ENCODE measurements around the gene SYNGR1. TPM values are rescaled to one million over a fixed set of nuclear protein-coding genes. Genes with fewer than 3 reads are reported as not detected.

Gene SYNGR1
- 1 to 10 TPM in 4 of 5 donors, under 1 TPM in 1; 0.45 to 9.3 (median 5.2) TPM for total RNA-seq
- 10 to 100 TPM in 1 of 3 donors, 1 to 10 TPM in 2; 7.3 to 18.1 (median 7.8) TPM for polyA plus RNA-seq
- long read RNA-seq, donor 1, partial matches to known transcripts, result 0 of 3 reads
- long read RNA-seq, donor 1, other reads (novel, unspliced or antisense), result 0 of 3 reads
- long read RNA-seq, donor 2, full-length matches to known transcripts, result 7 of 7 reads
- long read RNA-seq, donor 2, partial matches to known transcripts, result 0 of 7 reads
- long read RNA-seq, donor 2, other reads (novel, unspliced or antisense), result 0 of 7 reads
- long read RNA-seq, donor 3, full-length matches to known transcripts, result 6 of 6 reads
- long read RNA-seq, donor 3, partial matches to known transcripts, result 0 of 6 reads
- long read RNA-seq, donor 3, other reads (novel, unspliced or antisense), result 0 of 6 reads
- long read RNA-seq, donor 4, result 0 reads
- long read RNA-seq, donor 5, full-length matches to known transcripts, result 12 of 12 reads
- long read RNA-seq, donor 5, partial matches to known transcripts, result 0 of 12 reads
- long read RNA-seq, donor 5, other reads (novel, unspliced or antisense), result 0 of 12 reads
- long read RNA-seq, donor 6, full-length matches to known transcripts, result 18 of 18 reads
- long read RNA-seq, donor 6, partial matches to known transcripts, result 0 of 18 reads
- long read RNA-seq, donor 6, other reads (novel, unspliced or antisense), result 0 of 18 reads
- long read RNA-seq, donor 7, full-length matches to known transcripts, result 18 of 18 reads
- long read RNA-seq, donor 7, partial matches to known transcripts, result 0 of 18 reads
- long read RNA-seq, donor 7, other reads (novel, unspliced or antisense), result 0 of 18 reads
- long read RNA-seq, donor 8, full-length matches to known transcripts, result 6 of 6 reads
- long read RNA-seq, donor 8, partial matches to known transcripts, result 0 of 6 reads
- long read RNA-seq, donor 8, other reads (novel, unspliced or antisense), result 0 of 6 reads
- long read RNA-seq, donor 9, full-length matches to known transcripts, result 12 of 12 reads
- long read RNA-seq, donor 9, partial matches to known transcripts, result 0 of 12 reads
- long read RNA-seq, donor 9, other reads (novel, unspliced or antisense), result 0 of 12 reads
- long read RNA-seq, donor 10, full-length matches to known transcripts, result 4 of 4 reads
- long read RNA-seq, donor 10, partial matches to known transcripts, result 0 of 4 reads
- long read RNA-seq, donor 10, other reads (novel, unspliced or antisense), result 0 of 4 reads

- 1 to 2% (median 1%) methylated on average over 19 to 87 of the region's 87 CpGs for WGBS, 5 donors
- Histone ChIP-seq H3K4me3 (peak within 1 kb of the TSS; percentile 71 to 89 (median 78)), H3K9me3 (no peaks in the 10 kb centered on the region), H3K36me3 (no peaks in the 10 kb centered on the region), H3K27ac (peak within 1 kb of the TSS; percentile 42 to 86 (median 54)), H3K4me1 (peaks cover 8 to 30% (median 18%) of the 10 kb centered on the region in 4 donors), H3K27me3 (no peaks in the 10 kb centered on the region)
- DNase-seq, result peak; percentile 26 to 64
- TF ChIP-seq POLR2AphosphoS5 (IDR thresholded peaks at IDR 0.05) (no peak), EP300 (IDR thresholded peaks at IDR 0.05) (no peak), POLR2A (IDR thresholded peaks at IDR 0.05) (no peak), CTCF (IDR thresholded peaks at IDR 0.05) (no peak)
- intact Hi-C loops (cut with DNase I; ENCODE audit: low total_unique reads), result no loop called here
Observed at GRCh38 chr22:39349967-39350726, at the start of gene SYNGR1. SYNGR1 (plus strand) TSS chr22:39349991; CDS start chr22:39350011, 20 bp downstream.

DNA sequence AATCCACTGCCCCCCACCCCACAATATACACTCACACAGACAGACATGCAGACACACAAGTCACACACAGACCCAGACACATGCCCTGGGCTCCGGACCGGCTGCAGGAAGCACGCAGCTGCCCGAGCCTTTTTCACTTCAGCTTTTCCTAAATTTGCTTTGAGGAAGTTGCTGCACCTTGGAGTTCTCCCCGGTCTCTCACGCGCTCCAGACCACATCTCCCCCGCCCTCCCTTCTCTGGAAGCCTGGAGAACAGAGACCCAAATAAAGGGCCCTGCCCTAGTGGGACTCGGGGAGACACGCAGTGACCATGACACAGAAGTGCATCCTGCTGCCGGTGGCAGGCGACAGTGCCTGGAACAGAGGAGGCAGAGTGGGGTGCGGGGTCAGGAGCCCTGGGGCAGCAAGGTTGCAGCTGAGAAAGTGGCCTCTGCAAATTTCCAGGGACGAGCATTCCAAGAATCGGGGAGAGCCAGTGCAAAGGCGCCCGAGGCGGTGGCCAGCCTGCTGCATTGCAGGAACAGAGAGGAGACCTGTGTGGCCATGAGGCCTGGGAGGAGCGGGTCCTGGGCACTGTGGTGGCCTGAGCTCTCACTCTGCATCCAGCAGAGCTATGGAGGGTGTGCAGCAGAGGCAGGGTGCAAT is 49.5 kb upstream of the SYNGR1 start:
- intact Hi-C loops (cut with DNase I; ENCODE audit: low total_unique reads), result no loop called here
- WGBS, 5 donors, result 9 to 20% (median 17%) methylated on average over 19 of the region's 19 CpGs
- Histone ChIP-seq H3K36me3 (no peaks in the 10 kb centered on the region), H3K4me1 (peaks cover 30 to 48% (median 36%) of the 10 kb centered on the region in 4 donors), H3K27ac (peak overlapping the region in 4 of 5 donors; percentile 25 to 69 (median 43)), H3K9me3 (no peaks in the 10 kb centered on the region), H3K27me3 (no peaks in the 10 kb centered on the region), H3K4me3 (peak overlapping the region in 1 of 4 donors; percentile 19)
- DNase-seq, result no peak
- no peak for TF ChIP-seq POLR2A (IDR thresholded peaks at IDR 0.05)
- TF ChIP-seq CTCF (IDR thresholded peaks at IDR 0.05), result no peak
- no peak for TF ChIP-seq EP300 (IDR thresholded peaks at IDR 0.05)
- no peak for TF ChIP-seq POLR2AphosphoS5 (IDR thresholded peaks at IDR 0.05)

GRCh38 chr22:39301108-39301507 is 48.7 kb upstream of the SYNGR1 start:
- Histone ChIP-seq H3K9me3 (no peaks in the 10 kb centered on the region), H3K4me3 (no peak overlapping the region), H3K36me3 (no peaks in the 10 kb centered on the region), H3K27ac (no peak overlapping the region), H3K27me3 (no peaks in the 10 kb centered on the region), H3K4me1 (peaks cover 26 to 46% (median 36%) of the 10 kb centered on the region in 4 donors)
- WGBS, 5 donors, result 83 to 91% (median 90%) methylated on average over 9 of the region's 9 CpGs
- TF ChIP-seq POLR2AphosphoS5 (IDR thresholded peaks at IDR 0.05), result no peak
- no peak for TF ChIP-seq CTCF (IDR thresholded peaks at IDR 0.05)
- no peak for TF ChIP-seq POLR2A (IDR thresholded peaks at IDR 0.05)
- no peak for TF ChIP-seq EP300 (IDR thresholded peaks at IDR 0.05)
- intact Hi-C loops (cut with DNase I; ENCODE audit: low total_unique reads), result no loop called here
- no peak for DNase-seq

Measured in stomach (tissue), 19 donors.